Activated B cell treated with CpG ODN at 0.5 μM for 24 hours (primary cell): ENCODE data around the gene CST5. TPM values are rescaled to one million over a fixed set of nuclear protein-coding genes. Genes with fewer than 3 reads are reported as not detected.
"Not testable (repeated sequence)": the region's sequence is repeated elsewhere in the genome, so short reads cannot be mapped to it uniquely, and the experiment has no call there.

Source experiments
- ATAC-seq: fragments of 200-7000 bp; cut with Tn5 transposase; one replicate; pipeline ENCODE4 v1.10.0; 2021; ENCODE audit warnings: low read depth, mild to moderate bottlenecking, moderate library complexity
- CTCF ChIA-PET: fragments of 350-600 bp; sonication (Branson Sonifier 250); formaldehyde crosslinking; loops from one replicate; lab custom pipeline; 2021; ENCODE audit warnings: antibody characterized with exemption; lab: Charles Lee
- POLR2A ChIA-PET: fragments of 350-600 bp; sonication (Branson Sonifier 250); formaldehyde crosslinking; loops from one replicate; lab custom pipeline; 2021; ENCODE audit warnings: antibody characterized with exemption; lab: Charles Lee
- DNase-seq: peaks from one replicate; pipeline ENCODE4 v3.0.0; 2022
- H3K27ac Mint-ChIP-seq: one replicate; pipeline ENCODE4 v1.8.0; 2020; ENCODE audit warnings: mixed read lengths
- H3K27me3 Mint-ChIP-seq: one replicate; pipeline ENCODE4 v1.8.0; 2021; ENCODE audit warnings: mixed read lengths
- H3K36me3 Mint-ChIP-seq: one replicate; pipeline ENCODE4 v1.8.0; 2021; ENCODE audit warnings: low read depth, mixed read lengths
- H3K4me1 Mint-ChIP-seq: one replicate; pipeline ENCODE4 v1.8.0; 2021; ENCODE audit warnings: mixed read lengths
- H3K4me3 Mint-ChIP-seq: one replicate; pipeline ENCODE4 v1.8.0; 2020; ENCODE audit warnings: mild to moderate bottlenecking, mixed read lengths
- H3K9me3 Mint-ChIP-seq: one replicate; pipeline ENCODE4 v1.8.0; 2020; ENCODE audit warnings: mixed read lengths
- CTCF ChIP-seq: fragments of 200-600 bp; IDR thresholded peaks from one replicate; pipeline ENCODE4 v1.8.0; 2022; ENCODE audit warnings: antibody characterized with exemption, mild to moderate bottlenecking
- intact Hi-C: fragments of 100-400 bp; cut with micrococcal nuclease; formaldehyde crosslinking; loops from one replicate; pipeline ENCODE4 v1.15.1; 2024
- total RNA-seq: library from RNA; stranded (reverse); gene quantifications from 2 replicates; pipeline ENCODE4 v1.2.3, GENCODE V29; 2022

Gene CST5
- total RNA-seq, 1 donor from 2014 or later, result not detected

GRCh38 chr20:23918896-23919295 lies 39.3 kb upstream of the CST5 start:
- ChIA-PET POLR2A (no interaction called here), CTCF (no interaction called here)
- Mint-ChIP-seq H3K4me3 (no peak overlapping the region), H3K4me1 (no peaks in the 10 kb centered on the region), H3K27me3 (no peaks in the 10 kb centered on the region), H3K9me3 (no peaks in the 10 kb centered on the region), H3K27ac (no peak overlapping the region), H3K36me3 (no peaks in the 10 kb centered on the region)
- intact Hi-C loops, result no loop called here
- no peak for ATAC-seq
- no peak for TF ChIP-seq CTCF
- DNase-seq, result no peak

GRCh38 chr20:23918101-23918862 lies 38.7 kb upstream of the CST5 start:
- CTCF ChIA-PET, result no interaction called here

GRCh38 chr20:23917024-23917725 lies 37.6 kb upstream of the CST5 start:
- Mint-ChIP-seq H3K27me3 (no peaks in the 10 kb centered on the region), H3K4me3 (no peak overlapping the region), H3K36me3 (no peaks in the 10 kb centered on the region), H3K4me1 (no peaks in the 10 kb centered on the region), H3K9me3 (no peaks in the 10 kb centered on the region), H3K27ac (no peak overlapping the region)
- intact Hi-C loops, result no loop called here
- DNase-seq, result no peak
- POLR2A ChIA-PET, result no interaction called here
- CTCF ChIA-PET, result no interaction called here
- ATAC-seq, result no peak
- TF ChIP-seq CTCF, result no peak

More at GRCh38 chr20:23918101-23918862, 38.7 kb upstream of the CST5 start:
- intact Hi-C loops, result no loop called here
- H3K4me3 Mint-ChIP-seq, result no peak overlapping the region
- no peak for TF ChIP-seq CTCF
- no peaks in the 10 kb centered on the region for H3K36me3 Mint-ChIP-seq
- no peaks in the 10 kb centered on the region for H3K9me3 Mint-ChIP-seq
- H3K27ac Mint-ChIP-seq, result no peak overlapping the region
- no peak for DNase-seq
- no peak for ATAC-seq
- H3K4me1 Mint-ChIP-seq, result no peaks in the 10 kb centered on the region
- POLR2A ChIA-PET, result no interaction called here
- no peaks in the 10 kb centered on the region for H3K27me3 Mint-ChIP-seq

GRCh38 chr20:23915844-23916243 lies 36.3 kb upstream of the CST5 start:
- CTCF ChIA-PET, result no interaction called here
- no peak for ATAC-seq
- intact Hi-C loops, result no loop called here

GRCh38 chr20:23914469-23914868 lies 34.9 kb upstream of the CST5 start:
- H3K4me3 Mint-ChIP-seq, intact Hi-C loops, CTCF ChIA-PET, POLR2A ChIA-PET, H3K36me3 Mint-ChIP-seq, H3K27ac Mint-ChIP-seq, H3K9me3 Mint-ChIP-seq, H3K27me3 Mint-ChIP-seq, ATAC-seq, H3K4me1 Mint-ChIP-seq, DNase-seq: not testable (repeated sequence)

More at GRCh38 chr20:23915844-23916243, 36.3 kb upstream of the CST5 start:
- H3K27me3 Mint-ChIP-seq, result no peaks in the 10 kb centered on the region
- no peak for DNase-seq
- TF ChIP-seq CTCF, result no peak
- H3K36me3 Mint-ChIP-seq, result no peaks in the 10 kb centered on the region
- H3K9me3 Mint-ChIP-seq, result no peaks in the 10 kb centered on the region
- POLR2A ChIA-PET, result no interaction called here
- no peak overlapping the region for H3K27ac Mint-ChIP-seq
- no peak overlapping the region for H3K4me3 Mint-ChIP-seq
- H3K4me1 Mint-ChIP-seq, result no peaks in the 10 kb centered on the region
